GM23248 (cell line): ENCODE results near the gene PARG.

Source experiments
- EZH2 ChIP-seq: fragments of 200-600 bp; sonication (generic); IDR thresholded peaks from 2 replicates; pipeline ENCODE4 v1.6.1; 2018; ENCODE audit warnings: antibody characterized with exemption, mild to moderate bottlenecking; ENCODE audit not compliant: insufficient read depth, poor library complexity, severe bottlenecking
- EZH2phosphoT487 ChIP-seq: fragments of 200-600 bp; sonication (generic); IDR thresholded peaks from 2 replicates; pipeline ENCODE4 v1.6.1; 2018; ENCODE audit warnings: antibody characterized with exemption, moderate library complexity, mild to moderate bottlenecking, low read depth; ENCODE audit not compliant: insufficient read depth

GRCh38 chr10:49844775-49845595 is 96.8 kb downstream of the PARG start:
- TF ChIP-seq EZH2 = no peak
- no peak for TF ChIP-seq EZH2phosphoT487
